ENCODE data around the gene RPL28. TPM values are rescaled to one million over a fixed set of nuclear protein-coding genes. Genes with fewer than 3 reads are reported as not detected.

The RPL28 gene
- total RNA-seq, 1 experiment from 2014 or later: 2,816 TPM

GRCh38 chr19:55352549-55353145 is 33.1 kb upstream of the RPL28 start:
- POLR2A ChIA-PET: interaction anchor here (0.5 to 1.2 kb wide), 4 partner anchors 14 to 853 kb away, joined by 3 to 7 read pairs (median 3); partner anchors contain the start of genes KMT5C and NAT14
- no peak for TF ChIP-seq CTCF (IDR thresholded peaks at IDR 0.05; ENCODE audit: unreplicated experiment)
- peaks cover 7% of the 10 kb centered on the region for H3K36me3 Mint-ChIP-seq (ENCODE audit: insufficient read depth, unreplicated experiment)
- H3K4me1 Mint-ChIP-seq (ENCODE audit: insufficient read depth, unreplicated experiment): peaks cover 19% of the 10 kb centered on the region
- CTCF ChIA-PET: interaction anchor here (0.6 to 2.2 kb wide), 4 partner anchors 14 to 60 kb away, joined by 3 to 9 read pairs (median 5); no protein-coding TSS in a partner anchor
- H3K4me3 Mint-ChIP-seq (ENCODE audit: unreplicated experiment): peak overlapping the region; percentile 70
- H3K9me3 Mint-ChIP-seq (ENCODE audit: unreplicated experiment): no peaks in the 10 kb centered on the region
- intact Hi-C loops (cut with micrococcal nuclease): loop anchor here (2.0 kb wide), 1 partner anchor 14 kb away; the partner anchor contains the start of gene KMT5C
- H3K27me3 Mint-ChIP-seq (ENCODE audit: insufficient read depth, unreplicated experiment): peaks cover 11% of the 10 kb centered on the region
- no TSS peak for BruUV-seq (replicated peaks)
- no peak for DNase-seq (ENCODE audit: unreplicated experiment)
- no peak overlapping the region for H3K27ac Mint-ChIP-seq (ENCODE audit: low read depth, unreplicated experiment)

GRCh38 chr19:55353356-55353802 is 32.4 kb upstream of the RPL28 start:
- POLR2A ChIA-PET: interaction anchor here (1.0 kb wide), 1 partner anchor 51 kb away, joined by 3 read pairs; no protein-coding TSS in a partner anchor
- H3K4me3 Mint-ChIP-seq (ENCODE audit: unreplicated experiment): peak overlapping the region; percentile 70
- no peak overlapping the region for H3K27ac Mint-ChIP-seq (ENCODE audit: low read depth, unreplicated experiment)
- H3K36me3 Mint-ChIP-seq (ENCODE audit: insufficient read depth, unreplicated experiment): no peaks in the 10 kb centered on the region
- no peaks in the 10 kb centered on the region for H3K9me3 Mint-ChIP-seq (ENCODE audit: unreplicated experiment)
- CTCF ChIA-PET: interaction anchor here (0.6 to 2.2 kb wide), 3 partner anchors 15 to 52 kb away, joined by 3 to 9 read pairs (median 3); no protein-coding TSS in a partner anchor
- BruUV-seq (replicated peaks): no TSS peak
- TF ChIP-seq CTCF (IDR thresholded peaks at IDR 0.05; ENCODE audit: unreplicated experiment): no peak
- DNase-seq (ENCODE audit: unreplicated experiment): no peak
- intact Hi-C loops (cut with micrococcal nuclease): loop anchor here (2.0 kb wide), 1 partner anchor 15 kb away; the partner anchor contains the start of gene KMT5C
- peaks cover 19% of the 10 kb centered on the region for H3K4me1 Mint-ChIP-seq (ENCODE audit: insufficient read depth, unreplicated experiment)
- H3K27me3 Mint-ChIP-seq (ENCODE audit: insufficient read depth, unreplicated experiment): peaks cover 13% of the 10 kb centered on the region

GRCh38 chr19:55353803-55354697 is 31.7 kb upstream of the RPL28 start:
- Mint-ChIP-seq H3K27me3 (ENCODE audit: insufficient read depth, unreplicated experiment) (peaks cover 13% of the 10 kb centered on the region), H3K27ac (ENCODE audit: low read depth, unreplicated experiment) (no peak overlapping the region)
- TF ChIP-seq CTCF (IDR thresholded peaks at IDR 0.05; ENCODE audit: unreplicated experiment): no peak

More at GRCh38 chr19:55353803-55354697, 31.7 kb upstream of the RPL28 start:
- H3K36me3 Mint-ChIP-seq (ENCODE audit: insufficient read depth, unreplicated experiment): no peaks in the 10 kb centered on the region
- ChIA-PET CTCF (interaction anchor here (0.7 to 2.2 kb wide), 2 partner anchors 30 to 52 kb away, joined by 3 to 9 read pairs; no protein-coding TSS in a partner anchor), POLR2A (interaction anchor here (1.0 kb wide), 1 partner anchor 51 kb away, joined by 3 read pairs; no protein-coding TSS in a partner anchor)
- no TSS peak for BruUV-seq (replicated peaks)
- DNase-seq (ENCODE audit: unreplicated experiment): no peak
- H3K4me1 Mint-ChIP-seq (ENCODE audit: insufficient read depth, unreplicated experiment): peaks cover 19% of the 10 kb centered on the region
- H3K4me3 Mint-ChIP-seq (ENCODE audit: unreplicated experiment): peak overlapping the region; percentile 70
- intact Hi-C loops (cut with micrococcal nuclease): loop anchor here (2.0 kb wide), 1 partner anchor 15 kb away; the partner anchor contains the start of gene KMT5C
- H3K9me3 Mint-ChIP-seq (ENCODE audit: unreplicated experiment): no peaks in the 10 kb centered on the region
